ENCODE results near the gene DOCK2.
"Not testable (repeated sequence)": the region's sequence is repeated elsewhere in the genome, so short reads cannot be mapped to it uniquely, and the experiment has no call there.

Gene DOCK2

GRCh38 chr5:169646856-169647255, 9.8 kb downstream of the DOCK2 start:
- DNase-seq, result no peak

GRCh38 chr5:169647566-169647965, 10.5 kb downstream of the DOCK2 start:
- DNase-seq, result no peak

GRCh38 chr5:169648725-169649310, 11.7 kb downstream of the DOCK2 start:
- no peak for DNase-seq

- no peak for DNase-seq
These were observed 12.4 kb downstream of the DOCK2 start for GRCh38 chr5:169649486-169649885.

- DNase-seq, result no peak
These were observed 13.7 kb downstream of the DOCK2 start for GRCh38 chr5:169650701-169651331.

GRCh38 chr5:169651526-169651925, 14.5 kb downstream of the DOCK2 start:
- DNase-seq, result no peak

GRCh38 chr5:169652057-169652456, 15.0 kb downstream of the DOCK2 start:
- DNase-seq, result no peak

- DNase-seq, result no peak
These were observed 16.0 kb downstream of the DOCK2 start for GRCh38 chr5:169653091-169653490.

- DNase-seq, result no peak
These were observed 18.3 kb downstream of the DOCK2 start for GRCh38 chr5:169655353-169655752.

GRCh38 chr5:169656125-169656901, 19.2 kb downstream of the DOCK2 start:
- DNase-seq, result no peak

GRCh38 chr5:169657127-169657526, 20.1 kb downstream of the DOCK2 start:
- DNase-seq, result no peak

GRCh38 chr5:169662451-169662850, 25.4 kb downstream of the DOCK2 start:
- DNase-seq, result not testable (repeated sequence)

GRCh38 chr5:169663537-169663936, 26.5 kb downstream of the DOCK2 start:
- no peak for DNase-seq

GRCh38 chr5:169666365-169666764, 29.3 kb downstream of the DOCK2 start:
- no peak for DNase-seq

GRCh38 chr5:169667896-169668674, 31.0 kb downstream of the DOCK2 start:
- no peak for DNase-seq

GRCh38 chr5:169668732-169669131, 31.7 kb downstream of the DOCK2 start:
- DNase-seq, result no peak

GRCh38 chr5:169670769-169671525, 33.9 kb downstream of the DOCK2 start:
- DNase-seq, result no peak

- no peak for DNase-seq
These were observed 45.0 kb downstream of the DOCK2 start for GRCh38 chr5:169682026-169682425.

- no peak for DNase-seq
These were observed 49.1 kb downstream of the DOCK2 start for GRCh38 chr5:169686137-169686536.

GRCh38 chr5:169688106-169688505, 51.0 kb downstream of the DOCK2 start:
- no peak for DNase-seq

- no peak for DNase-seq
These were observed 54.4 kb downstream of the DOCK2 start for GRCh38 chr5:169691471-169691870.

- no peak for DNase-seq
These were observed 57.1 kb downstream of the DOCK2 start for GRCh38 chr5:169694091-169694625.

All from activated naive CD4-positive, alpha-beta T cell treated with anti-CD3 and anti-CD28 coated beads, Interleukin-2, amount 50 U/mL, for 16 hours (primary cell).